GM12872 (cell line): ENCODE measurements around the gene PET100.

Source experiments
- TF ChIP-seq, protein P1 (sequence below): IDR thresholded peaks from 3 replicates; pipeline ENCODE4 v1.5.1; 2011; ENCODE audit warnings: low read depth, mild to moderate bottlenecking, low read length, moderate library complexity; ENCODE audit not compliant: insufficient read depth

The PET100 gene

DNA sequence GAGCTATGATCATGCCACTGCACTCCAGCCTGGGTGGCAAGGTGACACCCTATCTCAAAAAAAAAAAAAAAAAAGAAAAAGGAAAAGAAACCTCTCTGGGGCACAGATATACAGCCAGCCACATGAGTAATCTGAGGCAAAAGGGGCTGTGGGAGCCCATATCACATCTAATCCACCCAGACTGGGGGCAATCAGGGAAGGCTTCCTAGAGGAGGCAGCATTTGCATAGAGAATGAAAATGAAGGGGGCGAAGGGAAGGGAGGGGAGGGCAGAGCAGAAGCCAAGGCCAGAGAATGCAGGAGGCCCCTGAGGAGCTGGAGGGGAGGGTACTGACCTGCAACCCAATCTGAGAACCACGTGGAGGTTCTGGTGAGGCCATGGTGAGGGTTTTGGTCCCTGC is 20.6 kb downstream of the PET100 start:
- TF ChIP-seq, protein P1, sequence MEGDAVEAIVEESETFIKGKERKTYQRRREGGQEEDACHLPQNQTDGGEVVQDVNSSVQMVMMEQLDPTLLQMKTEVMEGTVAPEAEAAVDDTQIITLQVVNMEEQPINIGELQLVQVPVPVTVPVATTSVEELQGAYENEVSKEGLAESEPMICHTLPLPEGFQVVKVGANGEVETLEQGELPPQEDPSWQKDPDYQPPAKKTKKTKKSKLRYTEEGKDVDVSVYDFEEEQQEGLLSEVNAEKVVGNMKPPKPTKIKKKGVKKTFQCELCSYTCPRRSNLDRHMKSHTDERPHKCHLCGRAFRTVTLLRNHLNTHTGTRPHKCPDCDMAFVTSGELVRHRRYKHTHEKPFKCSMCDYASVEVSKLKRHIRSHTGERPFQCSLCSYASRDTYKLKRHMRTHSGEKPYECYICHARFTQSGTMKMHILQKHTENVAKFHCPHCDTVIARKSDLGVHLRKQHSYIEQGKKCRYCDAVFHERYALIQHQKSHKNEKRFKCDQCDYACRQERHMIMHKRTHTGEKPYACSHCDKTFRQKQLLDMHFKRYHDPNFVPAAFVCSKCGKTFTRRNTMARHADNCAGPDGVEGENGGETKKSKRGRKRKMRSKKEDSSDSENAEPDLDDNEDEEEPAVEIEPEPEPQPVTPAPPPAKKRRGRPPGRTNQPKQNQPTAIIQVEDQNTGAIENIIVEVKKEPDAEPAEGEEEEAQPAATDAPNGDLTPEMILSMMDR = no peak

DNA sequence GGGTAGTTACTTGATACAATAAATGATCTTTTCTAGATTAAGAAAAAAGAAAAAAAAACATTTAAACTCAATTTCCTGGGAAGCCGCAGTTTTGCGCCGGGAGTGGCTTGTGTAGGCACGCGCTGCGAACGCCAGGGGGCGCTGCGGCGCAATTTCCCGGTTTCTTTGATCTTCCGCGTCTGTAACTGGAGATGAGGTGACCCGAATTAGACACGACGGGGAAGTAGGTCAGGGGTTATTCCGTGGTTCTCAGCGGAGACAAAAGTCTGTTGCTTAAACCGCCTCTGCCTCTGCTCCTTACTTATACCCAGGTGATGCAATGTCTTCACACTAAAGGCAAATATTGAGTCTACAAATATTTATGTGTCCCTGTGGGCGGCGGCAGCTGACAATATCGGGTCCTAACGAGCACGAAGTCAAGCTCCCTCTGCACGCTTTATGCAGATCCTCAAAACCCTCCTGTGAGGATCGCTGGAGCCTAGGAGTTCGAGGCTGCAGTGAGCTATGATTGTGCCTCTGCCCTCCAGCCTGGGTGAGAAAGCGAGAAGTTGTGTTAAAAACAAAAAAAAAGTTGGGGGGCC is 22.6 kb downstream of the PET100 start:
- TF ChIP-seq, protein P1 = peak; percentile 92

DNA sequence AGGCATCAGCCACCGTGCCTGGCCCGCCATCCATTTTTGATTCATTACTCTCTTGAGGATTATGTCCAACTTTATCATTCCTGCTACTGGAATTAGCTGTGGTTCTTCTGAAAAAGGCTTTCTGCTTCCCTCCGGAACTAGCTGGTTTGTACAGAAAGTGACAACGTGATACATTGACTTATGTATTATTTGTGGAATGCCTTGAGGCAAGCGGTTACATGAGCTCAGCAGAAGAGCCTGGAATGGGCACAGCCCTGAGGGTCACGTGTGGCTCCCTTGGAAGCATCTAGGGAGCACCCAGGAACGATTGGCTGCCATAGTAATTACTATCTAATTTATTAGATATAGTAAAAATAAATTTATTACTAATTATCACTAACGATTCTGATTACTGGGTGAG is 24.8 kb downstream of the PET100 start:
- TF ChIP-seq, protein P1 = no peak

DNA sequence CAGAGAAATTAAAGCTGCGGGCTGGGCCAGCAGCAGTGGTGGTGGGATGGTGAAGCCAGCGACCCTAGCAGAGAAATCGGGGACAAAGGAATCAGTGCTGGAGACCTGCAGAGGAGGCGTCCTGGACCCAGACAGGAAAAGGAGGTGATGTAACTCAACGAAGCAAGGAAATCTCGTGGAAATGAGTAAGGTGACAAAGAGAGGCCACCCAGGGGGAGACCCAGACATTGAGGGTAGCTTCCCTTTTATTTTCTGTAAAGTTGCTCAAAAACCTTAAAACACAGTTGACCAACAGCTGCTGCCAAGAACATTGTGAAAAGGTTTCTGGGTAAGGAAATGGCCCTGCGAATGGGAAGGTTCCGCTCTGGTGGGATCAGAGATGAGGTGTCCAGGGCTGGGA is 26.0 kb downstream of the PET100 start:
- TF ChIP-seq, protein P1 = no peak

DNA sequence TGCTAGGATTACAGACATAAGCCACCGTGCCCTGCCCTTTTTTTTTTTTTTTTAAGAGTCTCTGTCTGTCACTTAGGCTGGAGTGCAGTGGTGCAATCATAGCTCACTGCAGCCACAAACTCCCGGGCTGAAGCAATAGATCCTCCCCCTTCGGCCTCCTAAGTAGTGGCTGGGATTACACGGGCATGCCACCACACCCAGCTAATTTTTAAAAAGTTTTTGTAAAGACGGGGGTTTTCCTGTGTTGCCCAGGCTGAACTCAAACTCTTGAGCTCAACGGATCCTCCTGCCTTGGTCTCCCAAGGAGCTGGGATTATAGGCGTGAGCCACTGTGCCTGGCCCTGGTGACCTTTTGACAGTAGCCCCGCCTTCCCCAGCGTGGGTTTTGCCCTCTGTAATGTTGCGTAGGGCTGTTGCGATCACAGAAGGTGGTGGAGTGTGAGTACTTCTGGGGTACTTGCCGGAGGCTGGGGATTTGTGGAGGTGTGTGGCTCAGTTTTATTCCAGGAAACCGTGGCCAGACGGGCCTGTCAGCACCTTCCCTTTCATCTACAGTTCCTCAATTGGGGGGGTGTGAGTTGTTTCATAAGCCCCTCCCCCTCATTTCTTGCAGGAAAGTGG is 27.6 kb downstream of the PET100 start:
- TF ChIP-seq, protein P1 = no peak

DNA sequence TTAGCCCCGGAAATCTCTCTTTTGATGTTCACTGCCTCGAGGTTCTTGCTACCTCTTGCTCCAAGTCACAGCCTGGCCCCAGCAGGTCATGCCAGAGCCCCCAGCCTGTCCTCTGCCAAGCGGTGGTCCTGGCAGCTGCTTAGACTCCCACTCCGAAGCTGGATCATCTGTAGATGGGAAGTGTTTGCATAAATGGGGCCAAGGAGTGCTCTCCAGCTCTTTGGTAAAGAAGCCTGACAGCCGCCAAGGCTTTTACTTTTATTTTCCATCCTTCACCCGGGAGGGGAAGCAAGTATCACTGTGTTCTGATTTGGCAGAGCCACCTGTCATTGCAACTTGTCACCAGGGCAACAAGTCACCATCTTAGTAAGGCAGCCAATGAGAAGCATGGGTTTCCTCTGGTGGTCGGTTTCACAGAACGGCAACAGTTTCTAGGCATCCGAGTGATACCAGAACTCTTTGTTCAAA is 28.7 kb downstream of the PET100 start:
- TF ChIP-seq, protein P1 = no peak

DNA sequence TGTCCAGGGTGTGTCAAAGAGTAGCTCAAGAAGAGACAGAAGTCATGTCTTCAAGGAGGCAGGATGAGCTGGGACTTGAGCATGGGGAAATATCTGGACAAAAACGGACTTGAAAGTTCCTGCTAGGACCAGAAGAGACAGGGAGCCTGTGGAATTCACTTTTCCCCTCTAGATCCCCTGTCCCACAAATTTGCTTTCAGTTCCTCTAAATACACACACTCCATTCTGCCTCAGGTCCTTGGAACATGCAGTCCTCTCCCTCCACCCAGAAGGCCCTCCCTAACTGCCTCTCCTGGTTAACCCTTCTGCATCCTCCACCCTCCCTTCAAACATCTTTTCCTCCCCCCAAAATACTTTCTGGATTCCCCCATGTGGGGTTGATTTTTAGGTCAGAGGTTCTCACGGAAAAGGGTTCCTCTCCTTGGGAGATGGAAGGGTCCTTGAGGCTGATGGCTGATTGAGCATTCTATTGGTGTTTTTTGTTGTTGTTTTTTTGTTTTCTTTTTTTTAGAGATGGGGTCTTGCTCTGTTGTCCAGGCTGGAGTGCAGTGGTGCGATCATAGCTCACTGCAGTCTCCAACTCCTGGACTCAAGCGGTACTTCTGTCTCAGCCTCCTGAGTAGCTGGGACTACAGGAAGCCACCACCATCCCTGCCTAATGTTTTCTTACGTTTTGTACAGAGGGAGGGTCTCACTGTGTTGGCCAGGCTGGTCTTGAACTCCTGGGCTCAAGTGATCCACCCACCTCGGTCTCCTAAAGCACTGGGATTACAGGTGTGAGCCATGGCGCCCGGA is 32.3 kb downstream of the PET100 start:
- TF ChIP-seq, protein P1 = no peak
